T follicular helper cell (primary cell): ENCODE data around the gene ELOA2.
"Not testable (repeated sequence)": the region's sequence is repeated elsewhere in the genome, so short reads cannot be mapped to it uniquely, and the experiment has no call there.

Experiments
- DNase-seq: peaks from one replicate; pipeline ENCODE4 v3.0.0-alpha.2; 2020; ENCODE audit warnings: low read depth

The ELOA2 gene

DNA sequence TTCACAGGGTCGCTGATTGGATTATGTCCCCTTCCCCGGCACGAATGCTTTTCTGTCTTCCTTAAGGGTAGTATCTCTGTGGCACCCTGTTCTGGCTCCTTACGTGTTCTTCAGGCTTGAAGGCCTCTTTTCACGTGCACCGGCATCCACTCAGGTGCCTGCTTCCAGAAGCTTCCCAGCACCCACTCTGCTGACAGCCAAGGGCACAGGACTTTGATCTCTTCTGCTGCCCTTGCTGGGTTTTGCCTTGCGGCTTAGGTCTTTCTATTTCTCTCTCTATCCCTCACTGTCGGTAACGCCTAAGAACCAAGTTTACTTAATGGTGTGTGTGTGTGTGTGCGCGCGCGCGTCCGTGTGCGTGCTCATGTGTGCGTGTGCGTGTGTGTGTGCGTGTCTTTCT is 14.7 kb downstream of the ELOA2 start:
- DNase-seq = not testable (repeated sequence)

DNA sequence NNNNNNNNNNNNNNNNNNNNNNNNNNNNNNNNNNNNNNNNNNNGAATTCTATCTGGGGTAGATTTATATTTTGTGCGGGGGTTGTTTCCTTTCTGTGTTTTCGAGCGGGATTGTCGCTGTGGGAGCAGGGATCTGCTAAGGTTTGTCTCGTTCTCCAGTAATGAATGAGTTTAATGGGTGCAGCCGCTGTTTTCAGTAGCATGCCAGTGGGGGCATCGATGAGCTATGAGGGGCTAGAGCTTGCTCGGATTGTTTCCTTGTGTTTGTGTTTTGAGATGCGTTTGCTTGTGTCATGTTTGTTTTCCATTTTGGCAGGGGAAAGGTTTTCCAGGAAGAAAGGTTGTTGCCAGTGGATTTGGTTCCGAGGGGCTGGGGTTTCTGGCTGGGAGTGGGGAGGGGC is 15.6 kb downstream of the ELOA2 start:
- not testable (repeated sequence) for DNase-seq
